Neuronal stem cell (in vitro differentiated cells): ENCODE data around the gene EXOC3.

Experiments used
- DNase-seq: peaks from one replicate; pipeline ENCODE4 v3.0.0-alpha.2; 2013; ENCODE audit warnings: low spot score
- H2AFZ ChIP-seq: one replicate; pipeline ENCODE4 v1.6.1; 2013; ENCODE audit warnings: mild to moderate bottlenecking, low read length, inconsistent platforms
- H2AK5ac ChIP-seq: 2 replicates; pipeline ENCODE4 v1.6.1; 2013; ENCODE audit warnings: low read depth, mild to moderate bottlenecking, inconsistent platforms, low read length, moderate library complexity, mixed read lengths
- H2BK120ac ChIP-seq: 2 replicates; pipeline ENCODE4 v1.6.1; 2013; ENCODE audit warnings: low read depth, mild to moderate bottlenecking, inconsistent platforms, low read length, moderate library complexity, mixed read lengths
- H2BK12ac ChIP-seq: one replicate; pipeline ENCODE4 v1.6.1; 2013; ENCODE audit warnings: low read length, inconsistent platforms
- H2BK15ac ChIP-seq: 2 replicates; pipeline ENCODE4 v1.6.1; 2013; ENCODE audit warnings: mild to moderate bottlenecking, low read length, inconsistent platforms, mixed read lengths
- H2BK5ac ChIP-seq: one replicate; pipeline ENCODE4 v1.6.1; 2013; ENCODE audit warnings: inconsistent platforms, mild to moderate bottlenecking, low read length, moderate library complexity
- H3K14ac ChIP-seq: one replicate; pipeline ENCODE4 v1.6.1; 2013; ENCODE audit warnings: low read length, inconsistent platforms
- H3K18ac ChIP-seq: 2 replicates; pipeline ENCODE4 v1.6.1; 2013; ENCODE audit warnings: low read length, inconsistent platforms
- H3K23ac ChIP-seq: 2 replicates; pipeline ENCODE4 v1.6.1; 2013; ENCODE audit warnings: low read depth, mild to moderate bottlenecking, mixed read lengths, low read length, inconsistent platforms; ENCODE audit not compliant: poor library complexity
- H3K27ac ChIP-seq: replicated peaks from 3 replicates; pipeline ENCODE4 v1.5.1; 2013; ENCODE audit warnings: low read length, inconsistent platforms
- H3K27me3 ChIP-seq, 3 experiments: 2 replicates each; pipeline ENCODE4 v1.6.1; 2013; ENCODE audit warnings: low read length in 3 of 3, mild to moderate bottlenecking in 2 of 3, inconsistent platforms in 1 of 3, low read depth in 1 of 3, mixed read lengths in 1 of 3, moderate library complexity in 1 of 3; ENCODE audit not compliant: control insufficient read depth in 3 of 3, insufficient read depth in 3 of 3
- H3K36me3 ChIP-seq, 2 donors: replicated peaks in 1 of 2; 2 replicates each; pipeline ENCODE4 v1.6.1; 2013; ENCODE audit warnings: low read length in 2 of 2; ENCODE audit not compliant: control insufficient read depth in 2 of 2, insufficient read depth in 2 of 2
- H3K4ac ChIP-seq: 2 replicates; pipeline ENCODE4 v1.6.1; 2013; ENCODE audit warnings: inconsistent platforms, mild to moderate bottlenecking, low read length, moderate library complexity
- H3K4me1 ChIP-seq, 2 donors: 1 replicate in 1 of 2; 2 replicates in 1 of 2; pipeline ENCODE4 v1.6.1; 2013; ENCODE audit warnings: low read length in 2 of 2, low read depth in 1 of 2; ENCODE audit not compliant: control insufficient read depth in 2 of 2, insufficient read depth in 1 of 2
- H3K4me2 ChIP-seq: one replicate; pipeline ENCODE4 v1.6.1; 2013; ENCODE audit warnings: mild to moderate bottlenecking, low read length, inconsistent platforms; ENCODE audit not compliant: insufficient read depth, poor library complexity, severe bottlenecking
- H3K4me3 ChIP-seq, 2 donors: 2 replicates each; pipeline ENCODE4 v1.5.1; 2013; ENCODE audit warnings: low read length in 2 of 2, mild to moderate bottlenecking in 2 of 2, inconsistent platforms in 1 of 2, moderate library complexity in 1 of 2
- H3K79me1 ChIP-seq: one replicate; pipeline ENCODE4 v1.6.1; 2013; ENCODE audit warnings: low read depth, mild to moderate bottlenecking, inconsistent platforms, low read length, moderate library complexity
- H3K9ac ChIP-seq: one replicate; pipeline ENCODE4 v1.6.1; 2013; ENCODE audit warnings: mild to moderate bottlenecking, low read depth, low read length, inconsistent platforms; ENCODE audit not compliant: poor library complexity
- H3K9me3 ChIP-seq, 2 donors: replicated peaks in 1 of 2; 2 replicates each; pipeline versions ENCODE3 to v1.6.1; 2013; ENCODE audit warnings: low read length in 2 of 2, mild to moderate bottlenecking in 2 of 2, inconsistent platforms in 1 of 2, low read depth in 1 of 2, mixed read lengths in 1 of 2, moderate library complexity in 1 of 2; ENCODE audit not compliant: control insufficient read depth in 2 of 2, insufficient read depth in 1 of 2
- H4K8ac ChIP-seq: one replicate; pipeline ENCODE4 v1.6.1; 2013; ENCODE audit warnings: low read depth, mild to moderate bottlenecking, inconsistent platforms, low read length, moderate library complexity
- H4K91ac ChIP-seq: one replicate; pipeline ENCODE4 v1.6.1; 2013; ENCODE audit warnings: low read length, low read depth, mild to moderate bottlenecking, inconsistent platforms; ENCODE audit not compliant: poor library complexity
- WGBS, 2 donors: extraction: QIAGEN DNeasy Blood & Tissue Kit; methylation state at CpG; one replicate each; pipeline ENCODE4 v1.1.7; 2013; ENCODE audit warnings: missing lambda C conversion rate in 2 of 2, mixed read lengths in 1 of 2; ENCODE audit not compliant: insufficient read length in 2 of 2, insufficient replicate concordance in 1 of 2; ENCODE audit errors: extremely low coverage in 2 of 2; 5-methylcytosine and 5-hydroxymethylcytosine counted together

Gene EXOC3

DNA sequence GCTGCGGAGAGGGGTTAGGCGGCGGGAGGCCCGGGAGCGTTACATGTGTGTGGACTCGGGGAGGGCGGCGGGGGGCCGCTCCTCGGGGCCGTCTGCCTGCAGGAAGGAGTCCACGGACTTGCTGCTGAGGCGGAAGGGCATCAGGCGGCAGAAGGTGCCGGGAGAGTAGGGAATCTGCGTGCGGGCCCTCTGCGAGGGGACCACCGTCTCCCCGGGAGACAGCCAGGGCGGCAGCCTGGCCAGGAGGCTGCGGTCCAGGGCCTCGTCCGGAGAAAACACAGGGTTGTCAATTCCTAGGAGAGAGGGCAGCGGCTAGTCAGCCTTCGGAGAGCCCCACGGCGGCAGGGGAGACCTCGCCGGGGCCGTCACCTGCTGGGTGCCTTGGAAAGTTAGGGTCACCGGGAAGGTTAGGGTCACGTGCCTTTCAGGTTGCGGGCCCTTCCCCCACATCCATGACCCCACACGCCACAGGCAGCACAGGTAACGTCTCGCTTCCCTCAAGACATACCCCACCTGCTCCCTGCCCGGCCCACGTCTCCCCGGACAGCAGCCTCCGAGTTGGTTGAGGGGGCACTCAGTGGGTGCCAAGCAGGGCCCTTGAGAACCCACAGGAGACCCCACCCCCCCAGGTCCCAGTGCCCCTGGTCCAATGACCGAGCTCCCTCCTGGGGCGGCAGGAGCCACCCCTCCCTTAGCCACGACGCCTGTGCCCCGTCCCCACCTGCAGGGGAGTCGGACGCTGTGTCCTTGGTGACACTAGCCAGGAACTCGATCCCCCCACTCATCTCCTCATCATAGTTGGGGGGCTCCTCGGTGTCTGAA lies 32.1 kb downstream of the EXOC3 start:
- peak overlapping the region; percentile 72 for H3K9ac ChIP-seq
- H3K4me3 ChIP-seq, result peak overlapping the region; percentile 25 to 40
- DNase-seq, result no peak
- no peak overlapping the region for H2AK5ac ChIP-seq
- H3K4me2 ChIP-seq, result peak overlapping the region; percentile 26
- H3K9me3 ChIP-seq, result no peaks in the 10 kb centered on the region
- no peak overlapping the region for H2BK12ac ChIP-seq
- H2BK15ac ChIP-seq, result no peak overlapping the region
- H4K8ac ChIP-seq, result no peak overlapping the region
- peaks cover 9 to 10% of the 10 kb centered on the region in 2 donors for H3K4me1 ChIP-seq
- peak overlapping the region; percentile 28 for H3K18ac ChIP-seq
- no peak overlapping the region for H3K4ac ChIP-seq
- H3K36me3 ChIP-seq, result peaks cover 3 to 16% of the 10 kb centered on the region in 2 donors
- no CpG with 5 or more reads among the region's 50 CpGs for WGBS, 2 donors
- H3K14ac ChIP-seq, result peak overlapping the region; percentile 38
- no peak overlapping the region for H4K91ac ChIP-seq
- peak overlapping the region; percentile 89 for H3K23ac ChIP-seq
- H3K27me3 ChIP-seq, result peaks cover 0 to 33% (median 8%) of the 10 kb centered on the region in 3 experiments
- no peak overlapping the region for H2BK120ac ChIP-seq
- peaks cover 10% of the 10 kb centered on the region for H3K79me1 ChIP-seq
- no peak overlapping the region for H2AFZ ChIP-seq
- no peak overlapping the region for H2BK5ac ChIP-seq
- no peak overlapping the region for H3K27ac ChIP-seq

DNA sequence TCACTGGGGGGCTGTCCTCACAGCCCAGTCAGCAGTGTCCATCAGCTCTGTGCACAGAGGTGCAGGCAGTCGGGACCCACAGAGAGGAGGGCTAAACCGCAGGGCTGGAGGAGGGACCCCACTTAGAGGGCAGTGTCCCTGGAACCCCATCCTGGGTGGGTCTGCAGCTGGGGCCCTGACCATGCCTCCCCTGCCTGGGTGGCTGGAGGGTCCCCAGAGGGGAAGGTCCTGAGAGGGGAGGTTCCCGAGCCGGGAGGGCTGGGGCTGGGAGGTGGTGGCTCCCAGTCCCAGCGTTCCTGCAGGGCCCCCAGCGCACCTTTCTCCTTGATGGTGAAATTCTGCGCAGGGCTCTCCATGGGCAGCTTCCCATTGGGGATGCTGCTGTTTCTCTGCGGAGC lies 32.7 kb downstream of the EXOC3 start:
- no peak for DNase-seq
- H2BK5ac ChIP-seq, result no peak overlapping the region
- no peak overlapping the region for H3K9ac ChIP-seq
- H2BK120ac ChIP-seq, result no peak overlapping the region
- H3K79me1 ChIP-seq, result peaks cover 10% of the 10 kb centered on the region
- peaks cover 9 to 10% of the 10 kb centered on the region in 2 donors for H3K4me1 ChIP-seq
- no peak overlapping the region for H4K8ac ChIP-seq
- peaks cover 3 to 9% of the 10 kb centered on the region in 2 donors for H3K36me3 ChIP-seq
- peak overlapping the region; percentile 89 for H3K23ac ChIP-seq
- no peak overlapping the region for H3K4ac ChIP-seq
- H3K4me3 ChIP-seq, result no peak overlapping the region
- H3K9me3 ChIP-seq, result no peaks in the 10 kb centered on the region
- H2BK12ac ChIP-seq, result no peak overlapping the region
- no peak overlapping the region for H3K4me2 ChIP-seq
- H2BK15ac ChIP-seq, result no peak overlapping the region
- no peak overlapping the region for H4K91ac ChIP-seq
- H3K18ac ChIP-seq, result no peak overlapping the region
- H3K14ac ChIP-seq, result peak overlapping the region; percentile 38
- no peak overlapping the region for H3K27ac ChIP-seq
- no peak overlapping the region for H2AFZ ChIP-seq
- no CpG with 5 or more reads among the region's 8 CpGs for WGBS, 2 donors
- peaks cover 0 to 33% (median 8%) of the 10 kb centered on the region in 3 experiments for H3K27me3 ChIP-seq
- no peak overlapping the region for H2AK5ac ChIP-seq

DNA sequence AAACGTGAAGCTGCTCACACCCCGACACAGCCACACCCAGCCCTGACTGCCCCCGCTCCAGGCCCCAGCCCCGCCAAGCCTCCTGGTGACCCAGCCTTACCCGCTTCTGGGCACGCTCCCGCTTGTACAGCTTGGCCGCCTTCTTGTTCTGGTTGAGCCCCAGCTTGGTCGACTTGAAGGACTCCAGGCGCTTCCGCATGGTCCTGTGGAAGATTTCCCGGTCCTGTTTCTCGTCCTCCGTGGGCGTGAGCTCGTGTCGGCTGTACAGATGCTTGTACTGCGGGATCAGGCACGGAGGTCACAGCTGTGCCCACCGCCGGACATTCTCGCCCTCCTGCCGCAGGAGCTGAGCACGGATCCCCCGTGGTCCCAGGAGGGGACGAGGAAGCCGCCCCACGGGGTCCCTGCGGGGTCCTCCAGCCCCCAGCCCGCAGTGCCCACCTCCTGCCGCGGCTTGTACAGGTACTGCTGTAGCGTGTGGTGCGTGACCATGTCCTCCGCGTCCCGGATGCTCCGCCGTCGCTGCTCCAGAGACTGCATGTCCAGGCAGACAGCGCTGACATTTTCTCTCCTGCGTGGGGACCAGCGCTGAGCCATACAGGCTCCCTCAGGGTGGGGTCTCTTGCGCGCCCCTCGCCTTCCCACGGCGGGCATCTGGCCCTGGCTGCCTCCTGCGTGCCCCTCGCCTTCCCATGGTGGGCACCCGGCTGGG lies 33.3 kb downstream of the EXOC3 start:
- peak overlapping the region; percentile 39 for H2BK5ac ChIP-seq
- H3K4ac ChIP-seq, result no peak overlapping the region
- peaks cover 8% of the 10 kb centered on the region for H3K79me1 ChIP-seq
- no peak overlapping the region for H3K14ac ChIP-seq
- DNase-seq, result no peak
- no peak overlapping the region for H3K4me2 ChIP-seq
- no peak overlapping the region for H2BK120ac ChIP-seq
- H2BK12ac ChIP-seq, result no peak overlapping the region
- H3K27me3 ChIP-seq, result peaks cover 0 to 33% (median 8%) of the 10 kb centered on the region in 3 experiments
- no peak overlapping the region for H2AK5ac ChIP-seq
- H3K27ac ChIP-seq, result no peak overlapping the region
- H4K8ac ChIP-seq, result no peak overlapping the region
- peaks cover 9 to 10% of the 10 kb centered on the region in 2 donors for H3K4me1 ChIP-seq
- no peak overlapping the region for H3K9ac ChIP-seq
- H4K91ac ChIP-seq, result no peak overlapping the region
- H2AFZ ChIP-seq, result no peak overlapping the region
- no peak overlapping the region for H2BK15ac ChIP-seq
- peaks cover 0 to 4% of the 10 kb centered on the region in 2 donors for H3K36me3 ChIP-seq
- no CpG with 5 or more reads among the region's 51 CpGs for WGBS, 2 donors
- no peak overlapping the region for H3K4me3 ChIP-seq
- H3K18ac ChIP-seq, result no peak overlapping the region
- H3K23ac ChIP-seq, result no peak overlapping the region
- no peaks in the 10 kb centered on the region for H3K9me3 ChIP-seq

DNA sequence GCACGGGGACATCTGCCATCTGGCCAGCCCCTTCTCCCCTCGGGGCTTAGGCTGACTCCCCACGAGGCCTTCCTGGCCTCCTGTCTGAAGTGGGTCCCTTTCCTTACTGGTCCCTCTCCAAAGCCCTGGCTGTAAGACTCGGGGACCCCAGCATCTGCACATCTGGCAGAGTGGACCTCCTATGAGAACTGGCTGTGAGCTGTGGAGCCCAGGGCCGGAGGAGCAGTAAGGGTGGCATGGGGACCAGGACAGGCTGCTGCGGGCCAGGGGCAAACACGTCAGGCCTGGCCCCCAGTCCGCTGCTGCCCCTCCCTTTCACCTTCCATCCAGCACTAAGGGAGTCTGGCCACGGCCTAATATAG lies 33.8 kb downstream of the EXOC3 start:
- Histone ChIP-seq H3K4me2 (no peak overlapping the region), H3K4me1 (peaks cover 7 to 9% of the 10 kb centered on the region in 2 donors), H3K18ac (no peak overlapping the region), H3K9me3 (no peaks in the 10 kb centered on the region), H4K91ac (no peak overlapping the region), H3K4me3 (no peak overlapping the region), H3K27ac (no peak overlapping the region), H3K79me1 (peaks cover 8% of the 10 kb centered on the region), H2BK120ac (no peak overlapping the region), H3K4ac (no peak overlapping the region), H2BK5ac (peak overlapping the region; percentile 39), H4K8ac (no peak overlapping the region), H3K23ac (no peak overlapping the region), H2BK12ac (no peak overlapping the region), H3K14ac (no peak overlapping the region), H3K36me3 (no peaks in the 10 kb centered on the region), H3K9ac (no peak overlapping the region), H3K27me3 (peaks cover 0 to 33% (median 8%) of the 10 kb centered on the region in 3 experiments), H2BK15ac (no peak overlapping the region), H2AFZ (no peak overlapping the region), H2AK5ac (no peak overlapping the region)
- no CpG with 5 or more reads among the region's 9 CpGs for WGBS, 2 donors
- no peak for DNase-seq
